Measurements from ENCODE around the gene PTPRE. TPM values are rescaled to one million over a fixed set of nuclear protein-coding genes. Genes with fewer than 3 reads are reported as not detected.

PTPRE gene
- total RNA-seq, 1 experiment from 2014 or later = 12.3 TPM

GRCh38 chr10:128102480-128103228 lies 195.8 kb downstream of the PTPRE start:
- TF ChIP-seq MAX (IDR thresholded peaks at IDR 0.05) (no peak), ZBTB33 (IDR thresholded peaks at IDR 0.05; ENCODE audit: extremely low read depth, insufficient replicate concordance, low read length) (no peak), SRF (IDR thresholded peaks at IDR 0.05; ENCODE audit: low read depth) (no peak), FOSL1 (IDR thresholded peaks at IDR 0.05; ENCODE audit: low read depth) (no peak), ZNF274 (IDR thresholded peaks at IDR 0.05; ENCODE audit: low read depth, low read length) (no peak), CTCF (IDR thresholded peaks at IDR 0.05 in 2 of 3, conservative IDR thresholded peaks at IDR 0.05 in 1 of 3; ENCODE audit: borderline replicate concordance in 1 of 3, insufficient read depth in 1 of 3, low read depth in 2 of 3, low read length in 2 of 3) (no peak), SIN3A (IDR thresholded peaks at IDR 0.05; ENCODE audit: low read depth) (no peak), RAD21 (IDR thresholded peaks at IDR 0.05; ENCODE audit: low read depth) (no peak), REST (IDR thresholded peaks at IDR 0.05; ENCODE audit: low read depth) (no peak), SP1 (IDR thresholded peaks at IDR 0.05; ENCODE audit: low read depth) (no peak), EZH2 (IDR thresholded peaks at IDR 0.05) (no peak), EGR1 (IDR thresholded peaks at IDR 0.05; ENCODE audit: low read depth) (no peak), YY1 (IDR thresholded peaks at IDR 0.05; ENCODE audit: extremely low read depth, insufficient replicate concordance, low read depth, low read length) (no peak), POLR2A (IDR thresholded peaks at IDR 0.05; ENCODE audit: borderline replicate concordance, extremely low read depth, insufficient read depth, insufficient read length) (no peak), POLR2AphosphoS5 (IDR thresholded peaks at IDR 0.05; ENCODE audit: low read depth, low read length) (no peak), CBX3 (IDR thresholded peaks at IDR 0.05; ENCODE audit: low read depth) (no peak), EZH2phosphoT487 (IDR thresholded peaks at IDR 0.05; ENCODE audit: borderline replicate concordance) (no peak)
- RAD21 ChIA-PET (ENCODE audit: low non-redundant PET in 1 of 2, low total read pairs in 2 of 2, uncharacterized antibody in 2 of 2, unreplicated experiment in 2 of 2) = no interaction called here
- POLR2A ChIA-PET = no interaction called here
- Histone ChIP-seq H3K4me1 (ENCODE audit: control insufficient read depth in 1 of 2, insufficient read depth in 2 of 2, low read length in 2 of 2) (no peaks in the 10 kb centered on the region), H3K27me3 (ENCODE audit: insufficient read depth, low read length) (no peaks in the 10 kb centered on the region), H3K27ac (ENCODE audit: low read depth, low read length) (no peak overlapping the region), H3K79me2 (ENCODE audit: insufficient read depth, low read length) (peaks cover 85% of the 10 kb centered on the region), H3K4me3 (replicated peaks in 1 of 2; ENCODE audit: low read depth in 1 of 2, low read length in 2 of 2) (no peak overlapping the region), H3K9me2 (ENCODE audit: insufficient read depth) (no peaks in the 10 kb centered on the region), H4K20me1 (ENCODE audit: insufficient read depth) (0 out of 2 replicates have a peak, but pooled peaks cover 5% of the 10 kb centered on the region), H3K36me3 (ENCODE audit: control insufficient read depth in 1 of 2, insufficient read depth in 2 of 2, low read length in 2 of 2) (peaks cover 89 to 99% of the 10 kb centered on the region in 2 experiments), H2AFZ (ENCODE audit: low read depth, low read length, poor library complexity, severe bottlenecking) (no peak overlapping the region), H3K9me3 (ENCODE audit: control insufficient read depth in 1 of 2, insufficient read depth in 1 of 2, low read depth in 1 of 2, low read length in 2 of 2) (no peaks in the 10 kb centered on the region), H3K4me2 (ENCODE audit: low read length) (no peak overlapping the region), H3K9ac (ENCODE audit: low read length) (no peak overlapping the region)
- BruUV-seq (replicated peaks) = no TSS peak
- ATAC-seq (no peak), DNase-seq (ENCODE audit: low read depth, low spot score) (no peak)
- CTCF ChIA-PET = no interaction called here
- intact Hi-C loops (cut with micrococcal nuclease) = no loop called here

All from HCT116 (cell line).